ENCODE results near the gene TTLL9. TPM values are rescaled to one million over a fixed set of nuclear protein-coding genes. Genes with fewer than 3 reads are reported as not detected.

TTLL9 gene
- total RNA-seq, 1 donor from 2014 or later: not detected

DNA sequence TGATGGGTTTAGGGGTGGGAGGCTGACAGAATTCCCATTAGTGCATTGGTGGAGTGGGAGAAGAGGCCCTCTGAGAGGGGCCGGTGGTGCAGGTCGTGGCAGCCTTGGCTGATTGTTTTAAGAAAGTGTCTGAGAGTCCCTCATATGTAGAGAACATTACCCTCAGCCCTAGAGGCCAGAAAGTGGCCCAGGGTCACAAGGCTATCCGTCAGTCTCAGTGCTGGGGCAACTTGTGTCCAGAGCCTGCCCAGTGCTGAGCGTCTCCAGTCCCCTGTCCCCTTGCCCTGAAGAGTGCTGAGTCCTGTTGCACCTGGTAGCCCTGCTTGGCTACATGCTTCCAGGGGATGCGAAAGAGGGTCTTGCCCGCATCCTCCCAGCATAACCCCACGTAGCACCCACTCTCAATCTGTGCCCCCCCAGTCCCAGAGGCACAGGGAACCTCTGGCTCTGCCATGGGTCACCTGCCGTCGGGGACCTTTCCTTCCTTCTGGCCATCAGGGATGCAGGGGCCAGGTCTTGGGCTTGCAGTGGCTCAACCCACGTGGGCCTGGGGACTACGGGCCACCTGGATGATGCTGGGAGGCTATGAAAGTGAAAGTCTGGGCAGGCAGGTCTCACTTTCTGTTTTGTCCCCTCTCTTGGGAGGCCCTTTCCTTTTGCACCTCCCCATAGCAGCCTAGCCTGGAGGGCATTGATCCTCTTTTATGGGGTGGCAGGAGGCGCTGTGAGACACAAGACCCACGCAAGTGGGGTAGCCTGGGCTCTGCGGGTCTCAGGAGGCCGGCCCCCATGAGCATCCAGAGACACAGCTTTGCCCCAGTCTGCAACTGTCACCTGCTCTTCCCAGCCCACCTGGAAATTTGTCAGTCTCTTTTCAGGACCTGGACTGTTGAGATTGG, 12.3 kb upstream of the TTLL9 start:
- intact Hi-C loops (cut with micrococcal nuclease): no loop called here

DNA sequence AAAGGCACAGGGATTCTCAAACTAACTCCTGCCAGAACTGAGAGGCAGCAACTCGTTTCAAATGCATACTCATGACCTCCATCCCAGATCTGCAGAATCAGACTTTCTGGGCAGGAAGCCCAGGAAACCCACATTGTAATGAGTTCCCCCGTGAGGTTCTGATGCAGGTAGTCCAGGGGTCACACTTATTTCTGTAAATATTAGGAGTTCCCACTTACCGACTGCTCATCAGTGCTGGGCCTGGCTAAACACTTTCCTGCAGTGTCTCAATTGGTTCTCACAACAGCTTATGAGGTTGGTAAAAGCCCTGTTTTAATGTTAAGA, 11.7 kb upstream of the TTLL9 start:
- intact Hi-C loops (cut with micrococcal nuclease): no loop called here

DNA sequence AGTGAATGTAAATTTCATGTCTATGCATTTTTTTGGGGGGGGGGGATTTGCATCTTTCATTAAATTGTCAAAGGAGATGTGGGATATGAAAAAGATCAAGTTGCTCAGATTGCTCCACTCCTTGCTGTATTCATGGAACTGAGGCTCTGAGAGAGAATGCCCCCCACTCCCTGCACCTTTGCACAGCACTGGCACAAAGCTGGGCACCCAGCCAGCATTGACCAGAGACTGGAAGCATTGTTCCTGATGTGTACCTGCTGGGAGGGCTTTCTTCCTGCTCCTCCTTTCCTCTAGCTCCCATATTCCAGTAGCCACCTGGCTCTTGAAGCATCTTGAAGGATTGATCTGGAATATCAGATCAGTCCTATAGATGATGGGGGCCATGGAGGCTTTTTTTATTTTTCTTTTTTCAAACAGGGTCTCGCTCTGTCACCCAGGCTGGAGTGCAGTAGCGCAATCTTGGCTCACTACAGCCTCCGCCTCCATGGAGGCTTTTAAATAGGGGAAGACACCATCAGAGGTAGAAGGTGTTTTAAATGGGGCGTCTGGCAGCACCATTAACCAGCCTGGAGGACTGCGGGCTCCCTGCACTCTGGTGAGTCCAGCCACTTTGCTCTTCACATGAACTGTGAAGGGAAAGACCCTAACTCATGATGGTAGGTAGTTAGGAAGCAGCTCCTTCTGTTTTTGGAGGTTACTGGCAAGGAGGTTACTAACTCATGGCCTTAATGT, 11.0 kb upstream of the TTLL9 start:
- intact Hi-C loops (cut with micrococcal nuclease): no loop called here

DNA sequence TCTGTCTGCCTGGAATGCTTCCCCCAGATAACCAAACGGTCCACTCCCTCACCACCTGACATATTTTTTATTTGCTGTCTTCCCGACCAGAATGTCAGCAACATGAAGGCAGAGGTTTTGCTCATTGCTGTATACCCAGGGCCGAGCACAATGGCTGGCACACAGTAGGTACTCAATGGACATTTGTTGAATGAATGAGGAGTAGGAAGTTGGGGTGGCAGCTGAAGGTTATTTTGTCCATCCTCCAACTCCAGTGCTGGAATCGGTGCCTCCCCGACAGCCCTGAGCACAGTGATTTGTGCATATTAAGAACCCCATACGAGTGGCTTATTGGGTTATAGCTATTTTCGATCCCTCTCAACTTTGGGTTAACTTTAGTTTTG, 10.4 kb upstream of the TTLL9 start:
- intact Hi-C loops (cut with micrococcal nuclease): no loop called here

DNA sequence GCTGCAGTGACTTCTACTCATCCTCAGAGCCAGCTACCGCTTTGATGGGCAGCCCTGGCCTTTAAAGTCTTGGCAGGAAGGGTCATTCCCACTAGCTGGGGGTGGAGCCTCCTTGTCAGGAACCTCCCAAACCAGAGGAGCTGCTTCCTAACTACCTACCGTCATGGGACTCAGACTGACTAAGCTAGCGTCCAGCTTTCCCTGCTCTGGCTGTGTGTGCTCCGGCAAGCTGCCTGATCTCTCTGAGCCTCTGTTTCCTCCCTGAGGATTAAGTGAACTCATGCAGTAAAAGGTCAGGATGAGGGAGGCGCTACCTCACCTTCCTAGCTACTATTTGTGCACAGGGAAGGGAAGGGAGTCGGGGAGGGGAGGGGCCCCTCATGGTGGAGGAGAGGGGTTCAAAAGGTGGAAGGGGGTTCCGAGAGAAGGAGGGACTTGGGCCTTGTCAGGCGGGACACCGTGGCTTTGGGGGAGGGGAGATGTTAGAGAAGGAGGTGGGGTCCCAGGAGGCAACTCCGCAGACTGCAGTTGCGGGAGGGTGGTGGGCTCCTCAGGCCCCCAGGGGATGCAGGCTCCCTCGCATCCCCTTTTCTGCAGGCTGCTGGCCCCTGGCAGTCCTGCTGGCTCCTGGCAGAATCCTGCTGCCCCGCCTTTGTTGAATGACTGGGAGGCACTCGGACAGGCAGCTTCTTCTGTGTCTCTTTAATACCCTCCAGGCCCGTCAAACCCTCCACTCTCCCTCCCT, 9.9 kb upstream of the TTLL9 start:
- intact Hi-C loops (cut with micrococcal nuclease): no loop called here

DNA sequence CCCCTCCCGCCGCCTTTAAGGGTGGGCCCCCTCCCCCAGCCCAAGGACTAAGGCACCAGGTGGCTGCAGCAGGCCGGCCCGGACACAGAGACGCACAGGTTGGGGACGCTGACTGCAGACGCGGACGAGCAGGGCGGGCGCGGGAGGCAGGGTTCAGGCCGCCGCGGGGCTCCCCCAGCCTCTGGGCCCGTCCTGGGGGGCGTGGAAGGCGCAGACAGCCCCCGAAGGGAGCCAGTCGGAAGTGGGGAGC, 9.4 kb upstream of the TTLL9 start:
- intact Hi-C loops (cut with micrococcal nuclease): no loop called here

DNA sequence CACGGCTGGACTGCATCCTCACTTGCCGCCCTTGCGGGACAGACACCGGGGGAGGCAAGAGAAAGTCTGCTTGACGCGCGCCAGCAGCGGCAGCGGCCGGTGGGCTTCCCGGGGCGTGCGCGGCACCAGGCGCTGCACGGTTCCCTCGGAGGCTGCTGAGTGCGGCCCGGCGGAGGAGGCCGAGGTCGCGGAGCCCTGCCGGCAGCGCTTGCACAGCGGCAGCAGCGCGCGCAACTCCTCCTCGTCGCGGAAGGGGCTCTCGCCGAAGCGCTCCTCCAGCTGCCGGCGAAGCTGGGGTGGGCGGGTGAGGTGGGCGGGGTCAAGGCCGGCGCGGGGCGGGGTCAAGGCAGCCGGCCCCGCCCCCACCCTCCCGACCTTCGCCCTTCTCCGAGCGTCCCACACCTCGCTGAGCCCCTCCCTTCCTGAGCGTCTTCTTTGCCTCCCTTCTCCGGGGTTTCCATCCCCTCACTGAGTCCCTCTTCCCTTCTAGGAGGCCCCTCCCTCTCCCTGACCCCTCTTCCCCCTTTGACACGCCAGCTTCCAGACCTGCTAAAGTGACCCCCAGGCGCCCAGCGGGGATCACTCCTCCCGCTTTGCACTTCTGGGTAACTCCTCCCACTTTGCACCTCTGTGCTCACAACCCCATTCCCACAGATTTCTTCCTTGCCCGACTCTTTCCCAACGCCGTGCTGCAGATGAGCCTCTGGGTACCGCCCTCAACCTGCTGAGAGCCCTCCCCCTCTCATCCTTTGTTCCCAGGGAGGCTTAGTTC, 8.9 kb upstream of the TTLL9 start:
- intact Hi-C loops (cut with micrococcal nuclease): no loop called here

DNA sequence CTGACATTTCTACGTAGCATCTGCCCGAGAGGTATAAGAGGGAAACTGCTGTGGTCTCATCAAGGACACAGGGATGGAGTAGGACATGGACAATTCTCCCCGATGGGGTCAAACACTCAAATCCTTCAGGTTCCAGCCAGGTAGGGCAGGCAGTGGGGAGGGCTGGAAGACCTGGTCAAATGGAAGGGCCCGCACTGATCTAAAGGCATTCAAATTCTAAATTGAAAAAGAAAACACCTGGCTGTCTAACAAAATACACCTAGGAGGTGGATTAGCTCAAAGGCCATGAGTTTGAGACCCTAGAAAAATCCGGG, 8.3 kb upstream of the TTLL9 start:
- intact Hi-C loops (cut with micrococcal nuclease): no loop called here

DNA sequence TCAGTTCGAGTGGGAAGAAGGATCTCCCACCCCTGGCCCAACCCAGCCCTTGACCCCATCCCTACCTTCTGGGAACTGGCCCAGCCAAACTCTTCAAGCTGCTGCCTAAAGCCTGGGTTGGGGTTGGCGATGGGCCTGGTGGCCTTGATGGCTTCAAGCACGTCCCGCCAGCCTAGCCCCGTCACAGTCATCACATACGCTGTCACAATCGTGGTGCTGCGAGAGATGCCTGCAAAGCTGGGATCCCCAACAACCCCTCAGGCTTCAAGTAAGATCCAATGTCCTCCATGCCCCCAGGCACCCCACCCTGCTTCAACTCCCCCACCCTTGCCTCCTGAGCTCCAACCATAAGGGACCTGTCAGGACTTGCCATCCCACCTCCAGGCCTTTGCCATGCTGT, 7.9 kb upstream of the TTLL9 start:
- intact Hi-C loops (cut with micrococcal nuclease): no loop called here

DNA sequence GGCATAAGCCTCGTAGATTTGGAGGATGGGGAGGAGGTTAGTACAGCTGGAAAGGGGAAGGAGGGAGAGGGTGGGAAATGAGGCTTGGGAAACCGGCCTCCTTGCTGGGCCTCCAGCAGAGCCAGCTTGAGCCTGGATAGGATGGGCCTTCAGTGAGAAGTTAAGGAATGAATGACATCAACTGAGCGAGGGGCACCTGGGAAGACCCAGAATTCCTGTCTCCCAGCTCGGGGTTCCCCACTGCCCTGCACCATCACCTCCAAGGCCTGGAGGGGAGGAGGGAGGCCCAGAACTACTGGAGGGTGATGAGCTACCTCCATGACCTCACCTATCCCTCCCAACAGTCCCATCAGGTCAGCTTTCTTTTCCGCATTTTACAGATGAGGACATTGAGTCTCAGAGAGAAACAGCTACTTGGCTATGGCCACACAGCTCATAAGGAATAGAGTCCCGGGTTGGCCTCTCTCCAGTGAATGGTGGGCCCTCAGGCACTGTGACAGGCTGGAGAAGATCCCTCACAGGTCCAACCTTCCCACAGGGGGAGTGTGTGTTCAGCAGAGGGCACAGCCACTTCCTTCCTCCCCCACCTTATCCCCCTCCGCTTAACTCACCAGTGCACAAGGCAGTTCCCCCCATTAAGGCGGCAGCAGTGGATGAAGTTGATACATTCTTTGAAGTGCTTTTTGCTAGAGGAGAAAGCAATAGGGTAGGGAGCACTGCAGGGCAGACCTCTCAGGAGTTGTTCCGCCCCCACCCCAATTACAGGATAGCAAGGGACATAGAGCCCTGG, 6.9 kb upstream of the TTLL9 start:
- intact Hi-C loops (cut with micrococcal nuclease): no loop called here

DNA sequence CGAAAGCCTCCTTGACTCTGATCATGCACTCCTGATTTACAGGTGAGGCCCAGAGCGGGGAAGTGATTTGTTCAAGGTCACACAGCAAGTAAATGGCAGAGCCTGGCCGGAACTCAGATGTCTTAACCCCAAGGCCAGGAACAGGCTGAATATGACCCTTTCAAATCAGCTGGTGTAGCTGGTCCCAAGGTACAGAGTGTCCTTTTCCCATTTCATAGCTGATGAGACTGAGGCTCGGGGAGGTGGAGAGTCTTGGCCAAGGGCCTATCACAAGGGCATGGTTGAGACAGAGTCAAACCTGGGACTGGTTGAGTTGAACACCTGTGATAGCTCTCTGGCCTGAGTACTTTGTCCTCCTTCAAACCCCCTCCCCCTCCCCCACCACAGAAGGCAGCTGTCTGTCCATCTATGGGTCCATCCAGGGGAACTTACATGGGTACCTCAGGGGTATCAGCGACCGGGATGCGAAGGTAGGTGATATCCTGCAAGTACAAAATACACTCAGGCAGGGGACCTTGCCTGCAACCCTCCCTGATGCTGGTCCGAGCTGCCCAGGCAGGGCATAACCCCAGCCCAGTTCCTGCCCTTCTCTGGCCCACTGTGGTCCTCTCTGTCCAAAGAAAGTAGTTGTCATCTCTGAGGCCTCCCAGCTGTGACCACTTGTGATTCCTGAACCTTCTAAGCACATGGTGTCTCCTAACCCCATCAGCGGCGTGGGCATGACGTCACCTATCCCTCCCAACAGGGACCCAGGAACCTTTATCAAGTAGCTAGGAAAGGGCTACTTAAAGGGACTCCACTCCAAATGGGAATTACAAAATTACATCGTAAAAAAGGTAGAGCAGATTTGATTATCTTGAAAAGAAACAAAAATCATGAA, 5.7 kb upstream of the TTLL9 start:
- intact Hi-C loops (cut with micrococcal nuclease): no loop called here

DNA sequence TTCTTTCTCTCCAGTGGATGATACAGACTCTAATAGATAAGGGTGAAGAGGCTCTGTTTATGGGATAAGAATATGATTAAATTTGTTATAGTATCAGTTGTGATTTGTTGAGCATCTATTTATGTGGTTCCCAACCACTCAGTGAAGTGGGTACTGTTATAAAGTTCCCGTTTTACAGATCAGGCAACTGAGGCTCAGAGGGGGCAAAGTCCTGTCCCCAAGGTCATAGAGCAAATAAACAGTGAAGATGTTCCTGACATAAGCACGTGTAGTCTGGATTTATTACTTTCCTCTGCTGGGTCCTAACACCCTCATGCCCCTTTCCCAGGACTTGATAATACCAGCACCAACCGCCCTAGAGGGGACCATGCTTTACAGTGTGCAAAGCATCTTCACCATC, 4.2 kb upstream of the TTLL9 start:
- intact Hi-C loops (cut with micrococcal nuclease): no loop called here

DNA sequence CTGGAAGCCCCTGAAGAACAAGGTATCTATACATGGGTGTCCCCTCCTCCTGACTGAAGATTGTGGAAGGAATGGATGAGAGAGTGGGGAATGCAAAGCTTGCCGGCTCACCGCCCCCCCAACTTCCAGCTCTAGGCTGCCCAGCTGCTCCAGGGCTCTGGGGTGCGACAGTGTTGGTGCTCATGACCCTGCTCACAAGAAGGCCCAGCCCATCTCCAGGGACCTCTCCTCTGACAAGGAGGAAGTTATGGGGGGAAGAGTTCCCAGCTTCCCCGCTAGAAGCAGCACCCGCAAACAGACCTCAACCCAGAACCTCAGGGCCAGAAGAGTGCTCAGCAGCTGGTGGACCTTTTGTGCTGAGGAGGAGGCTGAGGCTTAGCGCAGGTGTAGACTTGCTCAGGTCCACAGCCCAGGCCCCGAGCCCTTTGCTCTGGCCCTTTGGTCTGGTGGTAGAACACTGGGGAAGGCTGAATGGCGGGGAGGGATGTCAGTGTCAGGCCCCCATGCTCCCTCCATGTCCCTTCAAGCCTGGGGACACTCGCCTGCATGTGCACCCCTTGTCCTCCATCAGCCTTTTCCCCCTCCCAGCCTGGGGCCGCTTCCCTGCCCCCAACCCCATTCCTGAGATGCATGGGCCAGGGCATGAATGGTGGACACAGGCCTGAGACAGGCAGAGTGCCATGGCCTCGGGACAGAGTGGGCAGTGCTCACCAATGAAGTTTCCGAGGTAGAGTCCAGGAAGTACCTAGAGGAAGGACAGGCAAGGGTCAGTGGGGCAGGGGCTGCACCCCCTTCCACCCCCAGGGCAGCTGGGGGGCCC, 1.4 kb upstream of the TTLL9 start:
- intact Hi-C loops (cut with micrococcal nuclease): no loop called here

DNA sequence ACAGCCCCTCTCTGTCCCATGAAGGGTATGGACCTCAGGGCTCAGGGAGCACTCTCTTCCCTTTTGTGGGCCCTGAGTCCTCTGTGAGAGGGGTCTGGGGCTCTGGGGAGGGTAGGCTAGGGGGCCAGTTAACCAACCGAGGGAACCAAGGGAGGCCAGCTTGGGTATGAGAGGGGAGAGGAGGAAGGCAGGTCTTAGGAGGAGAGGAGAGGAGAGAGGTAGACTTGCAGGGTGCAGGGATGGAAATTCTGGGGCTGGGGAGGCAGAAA, 827 bp upstream of the TTLL9 start:
- intact Hi-C loops (cut with micrococcal nuclease): no loop called here

DNA sequence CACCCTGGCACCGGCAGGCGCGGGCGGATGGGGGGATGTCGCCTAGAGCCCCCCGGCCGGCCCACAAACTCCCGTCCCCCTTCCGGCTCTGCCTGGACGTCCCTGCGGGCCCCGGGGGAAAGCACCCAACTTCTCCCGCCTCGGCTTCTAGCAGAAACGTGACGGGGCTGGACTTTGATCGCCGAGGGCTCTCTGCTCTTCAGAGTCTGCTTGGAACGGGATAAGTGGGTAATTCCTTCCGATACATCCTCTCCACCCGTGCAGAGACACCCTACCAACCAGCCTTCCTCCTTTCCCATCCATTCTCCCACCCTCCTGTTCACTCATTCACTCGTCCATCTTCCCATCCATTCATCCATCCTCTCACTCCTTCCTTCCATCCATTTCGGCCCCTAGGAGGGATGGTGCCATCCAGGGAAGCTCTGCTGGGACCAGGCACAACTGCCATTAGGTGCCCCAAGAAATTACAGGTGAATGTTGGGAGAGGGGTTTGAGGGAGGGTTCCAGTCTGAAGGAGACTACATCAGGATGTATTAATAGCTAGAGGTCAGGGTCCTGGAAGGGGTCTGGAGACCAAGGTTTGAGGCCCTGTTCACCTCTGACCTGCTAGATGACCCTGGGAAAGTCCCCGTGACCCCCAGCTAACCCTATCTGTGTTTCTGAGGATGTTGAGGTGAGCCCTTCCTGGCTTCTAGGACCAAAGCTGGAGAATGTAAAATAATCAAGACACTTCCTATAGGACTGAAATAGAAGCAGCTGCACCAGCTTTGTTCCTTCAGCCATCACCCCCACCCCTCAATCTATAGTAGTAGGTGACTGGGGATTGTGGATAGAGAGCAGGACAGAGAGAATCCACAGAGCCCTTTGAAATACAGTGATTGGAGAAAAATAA, 538 bp downstream of the TTLL9 start:
- intact Hi-C loops (cut with micrococcal nuclease): no loop called here

DNA sequence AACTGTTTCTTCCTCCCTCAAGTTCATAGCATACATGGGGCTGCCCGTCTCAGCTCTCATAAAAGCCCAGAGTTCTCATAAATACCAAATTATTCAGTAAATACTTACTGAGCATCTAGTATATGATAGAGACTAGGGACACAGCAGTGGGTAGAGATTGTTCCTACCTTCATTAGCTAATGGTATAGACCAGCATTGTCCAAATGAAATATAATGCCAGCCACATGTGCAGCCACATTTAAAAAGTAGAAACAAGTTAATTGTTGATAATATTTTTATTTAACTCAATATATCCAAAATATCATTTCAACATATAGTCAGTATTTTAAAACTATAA, 1.2 kb downstream of the TTLL9 start:
- intact Hi-C loops (cut with micrococcal nuclease): no loop called here

DNA sequence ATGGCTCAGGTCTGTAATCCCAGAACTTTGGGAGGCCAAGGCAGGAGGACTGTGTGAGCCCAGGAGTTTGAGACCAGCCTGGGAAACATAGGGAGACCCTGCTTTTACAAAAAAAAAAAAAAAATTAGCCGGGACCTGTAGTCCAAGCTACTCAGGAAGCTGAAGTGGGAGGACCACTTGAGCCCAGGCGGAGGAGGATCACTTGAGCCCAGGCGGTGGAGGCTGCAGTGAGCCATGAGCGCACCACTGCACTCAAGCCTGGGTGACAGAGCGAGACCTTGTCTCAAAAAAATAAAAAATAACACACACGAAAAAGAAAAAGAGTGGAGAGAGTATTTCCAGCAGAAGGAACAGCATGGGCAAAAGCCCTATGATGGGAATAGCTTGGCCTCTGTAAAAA, 2.0 kb downstream of the TTLL9 start:
- intact Hi-C loops (cut with micrococcal nuclease): no loop called here

DNA sequence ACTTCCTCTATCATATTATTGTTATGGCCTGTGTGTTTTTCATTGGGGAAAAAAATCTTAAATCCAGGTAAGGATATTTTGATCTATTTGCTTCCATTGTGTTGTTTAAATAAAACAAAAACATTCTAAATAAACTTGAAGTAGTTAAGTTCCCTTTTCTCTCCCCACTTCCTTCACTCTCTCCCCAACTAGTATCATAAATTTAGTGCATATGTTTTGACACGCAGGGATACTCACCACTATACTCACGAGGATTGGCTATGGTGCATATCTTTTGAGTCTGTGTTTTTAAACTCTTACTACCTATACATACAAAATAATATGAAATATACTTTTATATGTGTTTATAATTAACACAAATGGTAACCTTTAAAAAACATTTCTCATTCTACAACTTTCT, 5.2 kb downstream of the TTLL9 start:
- intact Hi-C loops (cut with micrococcal nuclease): no loop called here

DNA sequence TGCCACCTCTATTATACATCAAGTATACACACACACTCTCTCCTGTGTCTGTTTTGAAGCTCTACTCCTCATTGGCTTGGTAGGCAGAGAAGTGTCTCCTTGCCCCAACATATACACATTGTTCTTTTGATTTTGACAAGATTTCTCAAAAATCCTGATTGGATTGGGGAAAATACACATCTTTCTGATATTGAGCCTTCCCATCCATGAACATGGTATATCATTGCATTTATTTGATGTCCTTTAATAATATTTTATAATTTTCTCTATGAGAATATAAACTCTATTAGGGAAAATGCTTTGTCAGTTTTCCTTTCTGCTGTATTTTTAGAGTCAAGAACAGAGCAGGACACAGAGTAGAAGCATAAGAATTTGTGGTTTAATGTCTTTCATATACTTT, 7.2 kb downstream of the TTLL9 start:
- intact Hi-C loops (cut with micrococcal nuclease): loop anchor here (2.0 kb wide), 1 partner anchor 25 kb away; no protein-coding TSS in a partner anchor
